ENCODE measurements around the gene SVIL.
"Not testable (repeated sequence)": the region's sequence is repeated elsewhere in the genome, so short reads cannot be mapped to it uniquely, and the experiment has no call there.

GRCh38 chr10:29490781-29491280 lies 143.9 kb downstream of the SVIL start:
- TF ChIP-seq EZH2phosphoT487 (IDR thresholded peaks at IDR 0.05; ENCODE audit: borderline replicate concordance, low read depth, low read length): not testable (repeated sequence)
- TF ChIP-seq, protein P1, sequence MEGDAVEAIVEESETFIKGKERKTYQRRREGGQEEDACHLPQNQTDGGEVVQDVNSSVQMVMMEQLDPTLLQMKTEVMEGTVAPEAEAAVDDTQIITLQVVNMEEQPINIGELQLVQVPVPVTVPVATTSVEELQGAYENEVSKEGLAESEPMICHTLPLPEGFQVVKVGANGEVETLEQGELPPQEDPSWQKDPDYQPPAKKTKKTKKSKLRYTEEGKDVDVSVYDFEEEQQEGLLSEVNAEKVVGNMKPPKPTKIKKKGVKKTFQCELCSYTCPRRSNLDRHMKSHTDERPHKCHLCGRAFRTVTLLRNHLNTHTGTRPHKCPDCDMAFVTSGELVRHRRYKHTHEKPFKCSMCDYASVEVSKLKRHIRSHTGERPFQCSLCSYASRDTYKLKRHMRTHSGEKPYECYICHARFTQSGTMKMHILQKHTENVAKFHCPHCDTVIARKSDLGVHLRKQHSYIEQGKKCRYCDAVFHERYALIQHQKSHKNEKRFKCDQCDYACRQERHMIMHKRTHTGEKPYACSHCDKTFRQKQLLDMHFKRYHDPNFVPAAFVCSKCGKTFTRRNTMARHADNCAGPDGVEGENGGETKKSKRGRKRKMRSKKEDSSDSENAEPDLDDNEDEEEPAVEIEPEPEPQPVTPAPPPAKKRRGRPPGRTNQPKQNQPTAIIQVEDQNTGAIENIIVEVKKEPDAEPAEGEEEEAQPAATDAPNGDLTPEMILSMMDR (conservative IDR thresholded peaks at IDR 0.05; ENCODE audit: low read length): not testable (repeated sequence)
